Measurements from ENCODE around the gene ZNF564. TPM values are rescaled to one million over a fixed set of nuclear protein-coding genes. Genes with fewer than 3 reads are reported as not detected.

ZNF564 gene
- total and polyA plus RNA-seq, 10 of the 15 experiments (the other 5 are each of a cell fraction or from before 2014, with no cell fraction given), result 1.5 to 8.9 (median 5.4) TPM

DNA sequence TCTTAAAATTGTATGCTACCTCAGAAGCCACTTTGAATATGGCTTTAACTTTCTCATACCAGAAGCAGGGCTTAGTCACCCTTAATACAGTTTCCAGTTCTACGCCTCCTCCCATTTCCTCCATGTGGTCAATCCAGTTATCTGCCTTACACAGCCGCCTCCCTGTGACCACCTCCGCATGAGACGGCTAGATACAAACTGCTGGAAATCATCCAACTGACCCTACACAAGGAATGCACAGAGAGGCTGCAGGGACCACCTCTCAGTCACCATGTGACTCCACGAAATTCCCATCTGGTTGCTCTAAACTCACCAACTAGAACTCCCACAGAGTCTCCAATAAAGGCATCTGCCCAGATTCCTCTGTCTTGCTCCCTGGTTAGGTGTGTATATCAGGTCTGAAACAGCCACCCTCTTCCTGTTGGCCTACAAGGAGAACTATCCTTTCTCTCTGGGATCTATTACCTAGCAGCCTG lies 6.8 kb downstream of the ZNF564 start (continued):
- TF ChIP-seq WRNIP1 (IDR thresholded peaks at IDR 0.05; ENCODE audit: borderline replicate concordance, low read depth, low read length) (no peak), RAD21 (IDR thresholded peaks at IDR 0.05; ENCODE audit: insufficient read depth, low read depth, low read length) (no peak), BACH1 (IDR thresholded peaks at IDR 0.05; ENCODE audit: borderline replicate concordance) (no peak), IKZF1 (conservative IDR thresholded peaks at IDR 0.05) (no peak), RB1 (IDR thresholded peaks at IDR 0.05; ENCODE audit: borderline replicate concordance) (no peak), HDAC6 (IDR thresholded peaks at IDR 0.05; ENCODE audit: unreplicated experiment) (no peak), CHD4 (IDR thresholded peaks at IDR 0.05) (no peak)
- TF ChIP-seq, protein P1, sequence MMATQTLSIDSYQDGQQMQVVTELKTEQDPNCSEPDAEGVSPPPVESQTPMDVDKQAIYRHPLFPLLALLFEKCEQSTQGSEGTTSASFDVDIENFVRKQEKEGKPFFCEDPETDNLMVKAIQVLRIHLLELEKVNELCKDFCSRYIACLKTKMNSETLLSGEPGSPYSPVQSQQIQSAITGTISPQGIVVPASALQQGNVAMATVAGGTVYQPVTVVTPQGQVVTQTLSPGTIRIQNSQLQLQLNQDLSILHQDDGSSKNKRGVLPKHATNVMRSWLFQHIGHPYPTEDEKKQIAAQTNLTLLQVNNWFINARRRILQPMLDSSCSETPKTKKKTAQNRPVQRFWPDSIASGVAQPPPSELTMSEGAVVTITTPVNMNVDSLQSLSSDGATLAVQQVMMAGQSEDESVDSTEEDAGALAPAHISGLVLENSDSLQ (IDR thresholded peaks at IDR 0.05), result no peak
- TF ChIP-seq, protein P2, sequence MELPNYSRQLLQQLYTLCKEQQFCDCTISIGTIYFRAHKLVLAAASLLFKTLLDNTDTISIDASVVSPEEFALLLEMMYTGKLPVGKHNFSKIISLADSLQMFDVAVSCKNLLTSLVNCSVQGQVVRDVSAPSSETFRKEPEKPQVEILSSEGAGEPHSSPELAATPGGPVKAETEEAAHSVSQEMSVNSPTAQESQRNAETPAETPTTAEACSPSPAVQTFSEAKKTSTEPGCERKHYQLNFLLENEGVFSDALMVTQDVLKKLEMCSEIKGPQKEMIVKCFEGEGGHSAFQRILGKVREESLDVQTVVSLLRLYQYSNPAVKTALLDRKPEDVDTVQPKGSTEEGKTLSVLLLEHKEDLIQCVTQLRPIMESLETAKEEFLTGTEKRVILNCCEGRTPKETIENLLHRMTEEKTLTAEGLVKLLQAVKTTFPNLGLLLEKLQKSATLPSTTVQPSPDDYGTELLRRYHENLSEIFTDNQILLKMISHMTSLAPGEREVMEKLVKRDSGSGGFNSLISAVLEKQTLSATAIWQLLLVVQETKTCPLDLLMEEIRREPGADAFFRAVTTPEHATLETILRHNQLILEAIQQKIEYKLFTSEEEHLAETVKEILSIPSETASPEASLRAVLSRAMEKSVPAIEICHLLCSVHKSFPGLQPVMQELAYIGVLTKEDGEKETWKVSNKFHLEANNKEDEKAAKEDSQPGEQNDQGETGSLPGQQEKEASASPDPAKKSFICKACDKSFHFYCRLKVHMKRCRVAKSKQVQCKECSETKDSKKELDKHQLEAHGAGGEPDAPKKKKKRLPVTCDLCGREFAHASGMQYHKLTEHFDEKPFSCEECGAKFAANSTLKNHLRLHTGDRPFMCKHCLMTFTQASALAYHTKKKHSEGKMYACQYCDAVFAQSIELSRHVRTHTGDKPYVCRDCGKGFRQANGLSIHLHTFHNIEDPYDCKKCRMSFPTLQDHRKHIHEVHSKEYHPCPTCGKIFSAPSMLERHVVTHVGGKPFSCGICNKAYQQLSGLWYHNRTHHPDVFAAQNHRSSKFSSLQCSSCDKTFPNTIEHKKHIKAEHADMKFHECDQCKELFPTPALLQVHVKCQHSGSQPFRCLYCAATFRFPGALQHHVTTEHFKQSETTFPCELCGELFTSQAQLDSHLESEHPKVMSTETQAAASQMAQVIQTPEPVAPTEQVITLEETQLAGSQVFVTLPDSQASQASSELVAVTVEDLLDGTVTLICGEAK (IDR thresholded peaks at IDR 0.05; ENCODE audit: borderline replicate concordance), result no peak

Measured in GM12878 (cell line).